SJCRH30 (cell line): ENCODE measurements around the gene CDH15. TPM values are rescaled to one million over a fixed set of nuclear protein-coding genes. Genes with fewer than 3 reads are reported as not detected.
"Not testable (repeated sequence)": the region's sequence is repeated elsewhere in the genome, so short reads cannot be mapped to it uniquely, and the experiment has no call there.

ENCODE experiments used
- DNase-seq, 2 experiments: peaks; one replicate each; pipeline ENCODE4 v3.0.0-alpha.2; 2015 to 2020
- H3K27ac ChIP-seq: fragments of 250-450 bp; sonication (Bioruptor Pico); 2 replicates; pipeline ENCODE4 v1.5.1; 2020; ENCODE audit warnings: mild to moderate bottlenecking, moderate library complexity
- H3K27me3 ChIP-seq: fragments of 250-450 bp; sonication (Bioruptor Pico); 2 replicates; pipeline ENCODE4 v1.5.1; 2020; ENCODE audit warnings: mild to moderate bottlenecking, moderate library complexity
- H3K36me3 ChIP-seq: fragments of 250-450 bp; sonication (Bioruptor Pico); 2 replicates; pipeline ENCODE4 v1.5.1; 2020; ENCODE audit warnings: mild to moderate bottlenecking, moderate library complexity
- H3K4me1 ChIP-seq: fragments of 250-450 bp; sonication (Bioruptor Pico); 2 replicates; pipeline ENCODE4 v1.5.1; 2020; ENCODE audit warnings: mild to moderate bottlenecking, moderate library complexity
- H3K4me3 ChIP-seq: fragments of 250-450 bp; sonication (Bioruptor Pico); 2 replicates; pipeline ENCODE4 v1.5.1; 2020; ENCODE audit warnings: mild to moderate bottlenecking, moderate library complexity
- H3K9me3 ChIP-seq: fragments of 250-450 bp; sonication (Bioruptor Pico); replicated peaks from 2 replicates; pipeline ENCODE4 v1.5.1; 2020; ENCODE audit warnings: mild to moderate bottlenecking, moderate library complexity
- total RNA-seq: library from RNA; depleted of rRNA; stranded (reverse); fragments of >200 nt; shearing (Covaris generic); gene quantifications from 2 replicates; pipeline ENCODE4 v1.2.3, GENCODE V29; 2014

Gene CDH15
- total RNA-seq, 1 experiment from 2014 or later: 186 TPM

- no peak for DNase-seq
- Histone ChIP-seq H3K27ac (no peak overlapping the region), H3K27me3 (no peaks in the 10 kb centered on the region), H3K4me1 (peaks cover 2% of the 10 kb centered on the region; the same call in 1 of the 2 replicates), H3K9me3 (peaks cover 1% of the 10 kb centered on the region), H3K4me3 (no peak overlapping the region), H3K36me3 (peaks cover 61% of the 10 kb centered on the region)
These were observed 50.1 kb downstream of the CDH15 start for GRCh38 chr16:89221604-89222003.

GRCh38 chr16:89222931-89223330 lies 51.4 kb downstream of the CDH15 start:
- no peak overlapping the region for H3K4me3 ChIP-seq
- no peak for DNase-seq
- H3K27ac ChIP-seq: no peak overlapping the region
- no peaks in the 10 kb centered on the region for H3K27me3 ChIP-seq
- H3K4me1 ChIP-seq: no peaks in the 10 kb centered on the region
- peaks cover 74% of the 10 kb centered on the region for H3K36me3 ChIP-seq
- H3K9me3 ChIP-seq: peaks cover 14% of the 10 kb centered on the region

- DNase-seq: no peak
- Histone ChIP-seq H3K27ac (no peak overlapping the region), H3K4me3 (no peak overlapping the region), H3K27me3 (no peaks in the 10 kb centered on the region), H3K9me3 (peaks cover 27% of the 10 kb centered on the region), H3K36me3 (peaks cover 86% of the 10 kb centered on the region), H3K4me1 (no peaks in the 10 kb centered on the region)
These were observed 53.1 kb downstream of the CDH15 start for GRCh38 chr16:89224665-89225064.

GRCh38 chr16:89230255-89230654 lies 58.7 kb downstream of the CDH15 start:
- peak; percentile 99 for DNase-seq
- Histone ChIP-seq H3K27me3 (no peaks in the 10 kb centered on the region), H3K9me3 (peaks cover 27% of the 10 kb centered on the region), H3K4me1 (peaks cover 14% of the 10 kb centered on the region), H3K36me3 (peaks cover 73% of the 10 kb centered on the region), H3K27ac (peak overlapping the region; percentile 90), H3K4me3 (no peak overlapping the region)

- Histone ChIP-seq H3K4me3 (no peak overlapping the region), H3K27me3 (no peaks in the 10 kb centered on the region), H3K36me3 (peaks cover 62% of the 10 kb centered on the region), H3K4me1 (peaks cover 14% of the 10 kb centered on the region), H3K9me3 (peaks cover 20% of the 10 kb centered on the region), H3K27ac (no peak overlapping the region)
- no peak for DNase-seq
These were observed 60.6 kb downstream of the CDH15 start for GRCh38 chr16:89232107-89232506.

- no peak overlapping the region for H3K27ac ChIP-seq
- no peaks in the 10 kb centered on the region for H3K27me3 ChIP-seq
- H3K4me3 ChIP-seq: no peak overlapping the region
- no peak for DNase-seq
- H3K9me3 ChIP-seq: peaks cover 3% of the 10 kb centered on the region
- H3K36me3 ChIP-seq: peaks cover 45% of the 10 kb centered on the region
- H3K4me1 ChIP-seq: peaks cover 14% of the 10 kb centered on the region
These were observed 62.3 kb downstream of the CDH15 start for GRCh38 chr16:89233678-89234490.

GRCh38 chr16:89237733-89238132 lies 66.2 kb downstream of the CDH15 start:
- Histone ChIP-seq H3K4me1 (peaks cover 2% of the 10 kb centered on the region; the same call in 1 of the 2 replicates), H3K36me3 (peaks cover 24% of the 10 kb centered on the region), H3K4me3 (no peak overlapping the region), H3K27ac (no peak overlapping the region), H3K9me3 (no peaks in the 10 kb centered on the region), H3K27me3 (no peaks in the 10 kb centered on the region)
- DNase-seq: no peak

GRCh38 chr16:89241187-89242007 lies 69.8 kb downstream of the CDH15 start:
- DNase-seq: peak; percentile 88 to 90
- peaks cover 3% of the 10 kb centered on the region; the same call in 1 of the 2 replicates for H3K36me3 ChIP-seq
- no peaks in the 10 kb centered on the region for H3K27me3 ChIP-seq
- H3K9me3 ChIP-seq: no peaks in the 10 kb centered on the region
- peaks cover 12% of the 10 kb centered on the region for H3K4me1 ChIP-seq
- H3K27ac ChIP-seq: peak overlapping the region; percentile 90
- H3K4me3 ChIP-seq: peak overlapping the region; percentile 98

- Histone ChIP-seq H3K4me1 (peaks cover 12% of the 10 kb centered on the region), H3K36me3 (no peaks in the 10 kb centered on the region), H3K27me3 (no peaks in the 10 kb centered on the region), H3K4me3 (no peak overlapping the region), H3K9me3 (no peaks in the 10 kb centered on the region), H3K27ac (no peak overlapping the region)
- no peak for DNase-seq
These were observed 71.2 kb downstream of the CDH15 start for GRCh38 chr16:89242795-89243200.

- DNase-seq: no peak
- H3K36me3 ChIP-seq: no peaks in the 10 kb centered on the region
- H3K4me3 ChIP-seq: no peak overlapping the region
- peak overlapping the region; percentile 37 for H3K27ac ChIP-seq
- no peaks in the 10 kb centered on the region for H3K27me3 ChIP-seq
- peaks cover 12% of the 10 kb centered on the region for H3K4me1 ChIP-seq
- no peaks in the 10 kb centered on the region for H3K9me3 ChIP-seq
These were observed 72.1 kb downstream of the CDH15 start for GRCh38 chr16:89243664-89244063.

- not testable (repeated sequence) for DNase-seq, H3K4me3 ChIP-seq, H3K9me3 ChIP-seq, H3K36me3 ChIP-seq, H3K27ac ChIP-seq, H3K27me3 ChIP-seq
- H3K4me1 ChIP-seq: peaks cover 12% of the 10 kb centered on the region
These were observed 72.7 kb downstream of the CDH15 start for GRCh38 chr16:89244264-89244663.

- Histone ChIP-seq H3K4me1 (peaks cover 12% of the 10 kb centered on the region), H3K36me3 (no peaks in the 10 kb centered on the region), H3K27ac (no peak overlapping the region), H3K27me3 (no peaks in the 10 kb centered on the region), H3K4me3 (no peak overlapping the region), H3K9me3 (no peaks in the 10 kb centered on the region)
- no peak for DNase-seq
These were observed 73.2 kb downstream of the CDH15 start for GRCh38 chr16:89244754-89245153.
